Left lung (tissue), 14 donors: ENCODE results near the gene POLG2. TPM values are rescaled to one million over a fixed set of nuclear protein-coding genes. Genes with fewer than 3 reads are reported as not detected.

Experiments used
- ATAC-seq: fragments of 200-7000 bp; cut with Tn5 transposase; one replicate; pipeline ENCODE4 v1.9.1; 2020; ENCODE audit warnings: moderate library complexity
- DNase-seq, 4 donors: peaks; one replicate each; pipeline ENCODE4 v3.0.0-alpha.2; 2013 to 2020
- H3K27ac ChIP-seq, 2 donors: fragments of 200-600 bp; sonication (generic) in 1 of 2; one replicate each; pipeline versions ENCODE4 v1.5.0 to v1.8.0; 2020 to 2021
- H3K27me3 ChIP-seq, 2 donors: fragments of 200-600 bp; sonication (generic) in 1 of 2; one replicate each; pipeline versions ENCODE4 v1.5.0 to v1.8.0; 2020 to 2021
- H3K36me3 ChIP-seq, 2 donors: fragments of 200-600 bp; sonication (generic) in 1 of 2; one replicate each; pipeline versions ENCODE4 v1.5.0 to v1.8.0; 2020 to 2021
- H3K4me1 ChIP-seq, 2 donors: fragments of 200-600 bp; one replicate each; pipeline ENCODE4 v1.8.0; 2021
- H3K4me3 ChIP-seq, 2 donors: fragments of 200-600 bp; sonication (generic) in 1 of 2; one replicate each; pipeline versions ENCODE4 v1.5.0 to v1.8.0; 2020 to 2021; ENCODE audit warnings: mild to moderate bottlenecking in 1 of 2
- H3K9me3 ChIP-seq, 2 donors: fragments of 200-600 bp; sonication (generic) in 1 of 2; one replicate each; pipeline versions ENCODE4 v1.5.0 to v1.8.0; 2020 to 2021
- intact Hi-C, 2 donors: fragments of 100-400 bp; cut with DNase I; formaldehyde crosslinking; loops; one replicate each; pipeline versions ENCODE4 v1.11.2 to v1.14.2; 2022
- long read RNA-seq, 12 donors: library from polyadenylated mRNA in 2 of 12; unstranded in 2 of 12; transcript quantifications; one replicate each; pipeline ENCODE4 v2.0.0 and lab custom pipeline, GENCODE V29; 2019 to 2026
- polyA plus RNA-seq, 6 donors: library from polyadenylated mRNA; unstranded; fragments of 120-200 nt; gene quantifications; one replicate each; pipeline ENCODE4 v1.2.1, GENCODE V29; 2013; ENCODE audit not compliant: insufficient read length in 6 of 6
- total RNA-seq, 2 donors: library from RNA; stranded (reverse); fragmentation: NEBNext Ultra II Directional; extraction: Animal tissue kit (Norgen Biotek cat#: 25700); gene quantifications; one replicate each; pipeline ENCODE4 v1.2.1, GENCODE V29; 2021
- TF ChIP-seq, protein P1 (sequence below), 2 donors: fragments of 200-600 bp; sonication (generic) in 1 of 2; IDR thresholded peaks; one replicate each; pipeline versions ENCODE4 v1.5.0 to v1.8.0; 2021; ENCODE audit warnings: antibody characterized with exemption in 2 of 2
- donor health status: DM: no; HTN: yes; CAD: no.
- donor health status: DM: no; HTN: no; CAD: no.

POLG2 gene
- total RNA-seq (10 to 100 TPM; 12.6 to 12.8 TPM), polyA plus RNA-seq (10 to 100 TPM; 44.5 to 60.6 (median 50.8) TPM)
- long read RNA-seq, donor 1, transcript POLG2-201 (8 exons, 1,564 nt): major isoform, 5 of 21 reads
- long read RNA-seq, donor 1, partial matches to known transcripts: 11 of 21 reads
- long read RNA-seq, donor 1, other reads (novel, unspliced or antisense): 0 of 21 reads
- long read RNA-seq, donor 2, transcript POLG2-201 (8 exons, 1,564 nt): major isoform, 6 of 86 reads
- long read RNA-seq, donor 2, partial matches to known transcripts: 76 of 86 reads
- long read RNA-seq, donor 2, other reads (novel, unspliced or antisense): 0 of 86 reads
- long read RNA-seq, donor 3, transcript POLG2-201 (8 exons, 1,564 nt): major isoform, 6 of 6 reads
- long read RNA-seq, donor 3, partial matches to known transcripts: 0 of 6 reads
- long read RNA-seq, donor 3, other reads (novel, unspliced or antisense): 0 of 6 reads
- long read RNA-seq, donor 4, partial matches to known transcripts: 2 of 6 reads
- long read RNA-seq, donor 4, other reads (novel, unspliced or antisense): 1 of 6 reads
- long read RNA-seq, donor 5, transcript POLG2-201 (8 exons, 1,564 nt): major isoform, 5 of 10 reads
- long read RNA-seq, donor 5, partial matches to known transcripts: 5 of 10 reads
- long read RNA-seq, donor 5, other reads (novel, unspliced or antisense): 0 of 10 reads
- long read RNA-seq, donor 6, transcript POLG2-201 (8 exons, 1,564 nt): major isoform, 5 of 7 reads
- long read RNA-seq, donor 6, partial matches to known transcripts: 0 of 7 reads
- long read RNA-seq, donor 6, other reads (novel, unspliced or antisense): 0 of 7 reads
- long read RNA-seq, donor 7, partial matches to known transcripts: 0 of 4 reads
- long read RNA-seq, donor 7, other reads (novel, unspliced or antisense): 0 of 4 reads
- long read RNA-seq, donor 8, partial matches to known transcripts: 30 of 34 reads
- long read RNA-seq, donor 8, other reads (novel, unspliced or antisense): 0 of 34 reads
- long read RNA-seq, donor 9: 0 reads
- long read RNA-seq, donor 10, partial matches to known transcripts: 0 of 2 reads
- long read RNA-seq, donor 10, other reads (novel, unspliced or antisense): 1 of 2 reads
- long read RNA-seq, donor 11: 0 reads
- long read RNA-seq, donor 12, partial matches to known transcripts: 9 of 14 reads
- long read RNA-seq, donor 12, other reads (novel, unspliced or antisense): 0 of 14 reads

DNA sequence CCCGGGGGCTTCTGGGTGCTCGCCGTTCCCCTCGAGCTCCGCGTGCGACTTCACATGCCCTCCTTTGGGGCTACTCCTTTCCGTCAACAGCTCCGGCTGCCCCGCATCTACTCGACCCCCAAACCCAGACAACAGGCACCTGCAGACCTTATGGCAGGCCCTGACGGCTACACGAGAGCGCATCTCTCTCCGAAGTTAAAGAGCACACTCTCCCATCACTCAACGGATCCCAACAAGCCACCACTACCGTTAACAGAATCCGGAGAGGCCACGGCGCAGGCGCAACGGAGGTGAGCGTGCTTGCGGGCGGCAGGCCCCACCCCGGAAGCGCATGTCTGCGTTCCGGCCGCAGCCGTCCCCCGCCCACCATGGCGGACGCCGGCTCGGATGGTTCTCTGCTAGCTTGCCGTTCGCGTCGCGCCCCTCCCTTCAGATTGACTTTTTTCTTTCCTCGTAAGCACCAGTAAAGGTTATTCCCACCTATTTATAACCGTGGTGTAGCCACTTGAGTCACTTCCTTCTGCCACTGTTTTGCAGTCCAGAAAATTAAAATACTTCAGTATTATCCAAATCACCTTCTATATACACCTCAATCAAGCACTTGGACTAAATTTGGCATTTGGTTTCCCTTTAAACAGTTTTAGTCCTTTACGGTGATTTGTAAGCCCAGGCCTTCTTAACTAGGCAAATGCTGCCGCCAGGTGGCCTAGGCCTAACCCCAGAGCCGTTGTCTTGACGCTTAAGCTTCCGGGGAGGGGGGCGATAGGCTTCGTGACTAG, at the start of gene POLG2:
Gene POLG2, minus strand, starts transcription at position 269 of the 779 bp plus-strand sequence. Its CDS starts 86 bp downstream, at position 183.
- Histone ChIP-seq H3K27me3 (no peaks in the 10 kb centered on the region), H3K4me1 (peaks cover 21 to 93% of the 10 kb centered on the region in 2 donors), H3K27ac (peak within 1 kb of the TSS; percentile 81 to 88), H3K4me3 (peak within 1 kb of the TSS; percentile 41 to 75), H3K36me3 (peaks cover 15 to 57% of the 10 kb centered on the region in 2 donors), H3K9me3 (no peaks in the 10 kb centered on the region)
- intact Hi-C loops: loop anchor here in 1 of 2 donors (10.0 kb wide), 1 partner anchor 172 kb away; no protein-coding TSS in a partner anchor
- DNase-seq (peak; percentile 86 to 98 (median 94)), ATAC-seq (peak; percentile 97)
- TF ChIP-seq, protein P1, sequence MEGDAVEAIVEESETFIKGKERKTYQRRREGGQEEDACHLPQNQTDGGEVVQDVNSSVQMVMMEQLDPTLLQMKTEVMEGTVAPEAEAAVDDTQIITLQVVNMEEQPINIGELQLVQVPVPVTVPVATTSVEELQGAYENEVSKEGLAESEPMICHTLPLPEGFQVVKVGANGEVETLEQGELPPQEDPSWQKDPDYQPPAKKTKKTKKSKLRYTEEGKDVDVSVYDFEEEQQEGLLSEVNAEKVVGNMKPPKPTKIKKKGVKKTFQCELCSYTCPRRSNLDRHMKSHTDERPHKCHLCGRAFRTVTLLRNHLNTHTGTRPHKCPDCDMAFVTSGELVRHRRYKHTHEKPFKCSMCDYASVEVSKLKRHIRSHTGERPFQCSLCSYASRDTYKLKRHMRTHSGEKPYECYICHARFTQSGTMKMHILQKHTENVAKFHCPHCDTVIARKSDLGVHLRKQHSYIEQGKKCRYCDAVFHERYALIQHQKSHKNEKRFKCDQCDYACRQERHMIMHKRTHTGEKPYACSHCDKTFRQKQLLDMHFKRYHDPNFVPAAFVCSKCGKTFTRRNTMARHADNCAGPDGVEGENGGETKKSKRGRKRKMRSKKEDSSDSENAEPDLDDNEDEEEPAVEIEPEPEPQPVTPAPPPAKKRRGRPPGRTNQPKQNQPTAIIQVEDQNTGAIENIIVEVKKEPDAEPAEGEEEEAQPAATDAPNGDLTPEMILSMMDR (IDR thresholded peaks at IDR 0.05): peak; percentile 32 to 34

DNA sequence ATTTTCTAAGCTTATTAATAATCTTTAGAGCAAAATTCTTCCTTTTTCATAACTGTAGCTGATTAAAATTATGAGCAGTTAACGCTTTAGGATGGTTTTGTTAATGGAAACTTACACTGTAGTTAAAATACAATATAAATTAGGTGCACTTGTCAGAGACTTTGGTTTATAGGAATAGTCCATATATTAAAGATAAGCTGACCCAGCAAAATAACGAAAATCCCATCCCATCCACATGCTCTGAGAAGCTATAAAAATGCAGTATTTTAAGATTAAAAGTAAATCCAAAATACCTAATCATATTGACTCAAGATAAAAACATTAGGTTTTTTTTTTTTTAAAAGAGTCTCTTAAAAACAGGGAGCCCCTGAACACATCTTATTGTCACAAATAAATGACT, 47.9 kb upstream of the POLG2 start:
- ATAC-seq: no peak
- no peak for DNase-seq
- Histone ChIP-seq H3K27me3 (no peaks in the 10 kb centered on the region), H3K4me3 (no peak overlapping the region), H3K4me1 (no peaks in the 10 kb centered on the region), H3K9me3 (no peaks in the 10 kb centered on the region), H3K27ac (no peak overlapping the region), H3K36me3 (peaks cover 0 to 86% of the 10 kb centered on the region in 2 donors)
- intact Hi-C loops: no loop called here
- TF ChIP-seq, protein P1 (IDR thresholded peaks at IDR 0.05): no peak

DNA sequence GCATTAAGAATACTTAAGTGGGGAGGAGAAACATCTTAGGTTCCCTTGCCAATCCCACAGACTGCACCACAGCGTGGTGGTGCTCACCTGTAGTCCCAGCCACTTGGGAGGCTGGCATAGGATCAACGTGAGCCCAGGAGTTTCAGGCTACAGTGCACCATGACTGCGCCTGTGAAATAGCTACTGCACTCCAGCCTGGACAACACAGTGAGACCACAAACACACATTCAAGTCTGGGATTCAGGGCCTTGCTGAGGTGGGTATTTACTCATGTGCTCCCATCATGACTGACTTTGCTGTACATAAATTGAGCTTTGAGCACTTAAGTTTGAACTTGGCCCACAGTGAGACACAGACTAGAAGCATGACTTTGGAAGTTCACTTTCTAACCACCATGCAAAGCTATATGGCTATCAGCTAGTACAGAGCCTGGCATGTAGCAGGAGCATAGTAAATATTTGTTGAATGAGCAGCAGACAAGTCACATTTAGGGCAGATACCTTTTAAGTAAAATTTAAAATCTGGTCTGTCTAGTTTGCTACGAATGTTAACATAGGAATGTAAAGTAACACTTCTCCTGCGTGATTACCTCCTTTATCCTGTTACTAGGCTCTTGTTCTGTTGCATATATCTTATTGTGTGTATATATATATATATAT, 43.4 kb upstream of the POLG2 start:
- H3K27ac ChIP-seq: no peak overlapping the region
- H3K9me3 ChIP-seq: no peaks in the 10 kb centered on the region
- TF ChIP-seq, protein P1 (IDR thresholded peaks at IDR 0.05): no peak
- H3K4me1 ChIP-seq: no peaks in the 10 kb centered on the region
- H3K36me3 ChIP-seq: peaks cover 0 to 90% of the 10 kb centered on the region in 2 donors
- DNase-seq (no peak), ATAC-seq (no peak)
- intact Hi-C loops: no loop called here
- no peaks in the 10 kb centered on the region for H3K27me3 ChIP-seq
- no peak overlapping the region for H3K4me3 ChIP-seq

DNA sequence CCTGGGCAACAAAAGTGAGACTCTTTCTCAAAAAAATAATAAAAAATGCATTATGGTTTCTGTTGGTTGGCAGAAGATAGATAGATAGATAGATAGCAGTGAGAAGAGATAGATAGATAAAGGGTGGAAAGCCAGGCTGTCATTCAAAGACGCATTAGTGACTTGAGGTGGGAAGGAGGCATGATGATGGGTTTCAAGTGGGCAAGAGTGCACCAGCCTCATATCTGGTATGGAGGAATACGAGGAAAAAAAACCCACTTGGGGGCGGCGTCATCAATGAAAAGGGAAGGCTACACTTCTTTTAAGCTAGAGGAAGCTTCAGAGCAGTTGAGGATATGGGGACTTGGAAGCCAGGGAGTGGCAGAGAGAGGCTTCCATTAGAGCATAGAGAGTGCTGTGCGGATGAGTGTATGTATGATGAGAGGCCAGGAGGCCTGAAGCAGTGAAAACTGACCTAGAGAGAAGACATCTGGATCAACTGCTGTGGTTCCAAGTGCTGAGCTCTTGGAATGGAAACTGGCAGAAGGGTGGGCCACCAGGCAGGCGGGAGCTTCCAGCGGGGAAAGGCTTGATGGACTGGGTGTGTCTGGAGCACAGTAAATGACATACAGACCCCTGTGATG, 41.8 kb upstream of the POLG2 start:
- intact Hi-C loops: no loop called here
- H3K27me3 ChIP-seq: no peaks in the 10 kb centered on the region
- H3K4me3 ChIP-seq: no peak overlapping the region
- H3K9me3 ChIP-seq: no peaks in the 10 kb centered on the region
- DNase-seq (peak in 2 of 4 donors; percentile 56 to 74), ATAC-seq (peak; percentile 36)
- no peak overlapping the region for H3K27ac ChIP-seq
- peaks cover 0 to 92% of the 10 kb centered on the region in 2 donors for H3K36me3 ChIP-seq
- TF ChIP-seq, protein P1 (IDR thresholded peaks at IDR 0.05): no peak
- no peaks in the 10 kb centered on the region for H3K4me1 ChIP-seq
